Chondrocyte (in vitro differentiated cells): ENCODE data around the gene SCUBE1. TPM values are rescaled to one million over a fixed set of nuclear protein-coding genes. Genes with fewer than 3 reads are reported as not detected.
A peak's percentile ranks its signal among the peaks of the same experiment; 100 is the strongest.

Experiments
- DNase-seq: peaks from one replicate; pipeline ENCODE4 v3.0.0; 2021; ENCODE audit warnings: mixed read lengths, low spot score
- H3K27ac Mint-ChIP-seq: one replicate; pipeline ENCODE4 v1.8.0; 2021; ENCODE audit warnings: mild to moderate bottlenecking, moderate library complexity, mixed read lengths; ENCODE audit not compliant: unreplicated experiment
- H3K27me3 Mint-ChIP-seq: 2 replicates; pipeline ENCODE4 v1.8.0; 2021; ENCODE audit warnings: low read depth, mixed read lengths
- H3K36me3 Mint-ChIP-seq: 2 replicates; pipeline ENCODE4 v1.8.0; 2021; ENCODE audit warnings: low read depth, mixed read lengths
- H3K4me1 Mint-ChIP-seq: 2 replicates; pipeline ENCODE4 v1.8.0; 2021; ENCODE audit warnings: low read depth, mild to moderate bottlenecking, mixed read lengths
- H3K4me3 Mint-ChIP-seq: one replicate; pipeline ENCODE4 v1.8.0; 2021; ENCODE audit warnings: mild to moderate bottlenecking, moderate library complexity, mixed read lengths; ENCODE audit not compliant: unreplicated experiment
- H3K9me3 Mint-ChIP-seq: 2 replicates; pipeline ENCODE4 v1.8.0; 2021; ENCODE audit warnings: low read depth, mixed read lengths
- CTCF ChIP-seq: fragments of 200-600 bp; sonication (generic); IDR thresholded peaks from 2 replicates; pipeline ENCODE4 v1.5.0; 2021; ENCODE audit warnings: antibody characterized with exemption, mild to moderate bottlenecking, moderate library complexity
- long read RNA-seq: library from polyadenylated mRNA; stranded (forward); transcript quantifications from one replicate; pipeline ENCODE4 v2.0.0, GENCODE V29; 2021
- total RNA-seq: library from RNA; stranded (reverse); gene quantifications from 3 replicates; pipeline ENCODE4 v1.2.1, GENCODE V29; 2021

Gene SCUBE1
- total RNA-seq = 0.07 to 3.2 TPM (median 2.7 TPM) in 3 replicates
- long read RNA-seq, full-length matches to known transcripts = 3 of 10 reads
- long read RNA-seq, partial matches to known transcripts = 4 of 10 reads
- long read RNA-seq, other reads (novel, unspliced or antisense) = 3 of 10 reads

GRCh38 chr22:43343262-43343669, at the start of gene SCUBE1:
TSS of gene SCUBE1 (minus strand) at chr22:43343372. CDS start at chr22:43343261, 111 bp downstream.
- Mint-ChIP-seq H3K27ac (no peak within 1 kb of the TSS), H3K9me3 (no peaks in the 10 kb centered on the region), H3K36me3 (peaks cover 2% of the 10 kb centered on the region), H3K27me3 (peaks cover 66% of the 10 kb centered on the region), H3K4me1 (peaks cover 10% of the 10 kb centered on the region), H3K4me3 (peak within 1 kb of the TSS; percentile 55)
- no peak for TF ChIP-seq CTCF
- DNase-seq = no peak

GRCh38 chr22:43392385-43392989, 49.3 kb upstream of the SCUBE1 start:
- H3K4me1 Mint-ChIP-seq = no peaks in the 10 kb centered on the region
- no peak for DNase-seq
- H3K27me3 Mint-ChIP-seq = peaks cover 37% of the 10 kb centered on the region

GRCh38 chr22:43391306-43391705, 48.1 kb upstream of the SCUBE1 start:
- no peak for DNase-seq
- Mint-ChIP-seq H3K4me3 (no peak overlapping the region), H3K9me3 (peaks cover 6% of the 10 kb centered on the region), H3K27me3 (peaks cover 38% of the 10 kb centered on the region), H3K27ac (no peak overlapping the region), H3K36me3 (peaks cover 1% of the 10 kb centered on the region), H3K4me1 (no peaks in the 10 kb centered on the region)
- TF ChIP-seq CTCF = no peak

More at GRCh38 chr22:43392385-43392989, 49.3 kb upstream of the SCUBE1 start:
- H3K4me3 Mint-ChIP-seq = no peak overlapping the region
- no peak for TF ChIP-seq CTCF
- H3K27ac Mint-ChIP-seq = no peak overlapping the region
- peaks cover 1% of the 10 kb centered on the region for H3K36me3 Mint-ChIP-seq
- peaks cover 6% of the 10 kb centered on the region for H3K9me3 Mint-ChIP-seq

- no peak overlapping the region for H3K27ac Mint-ChIP-seq
- H3K4me1 Mint-ChIP-seq = peaks cover 1% of the 10 kb centered on the region
- no peak for TF ChIP-seq CTCF
- peaks cover 37% of the 10 kb centered on the region for H3K27me3 Mint-ChIP-seq
- H3K4me3 Mint-ChIP-seq = no peak overlapping the region
- peaks cover 1% of the 10 kb centered on the region for H3K36me3 Mint-ChIP-seq
- peaks cover 6% of the 10 kb centered on the region for H3K9me3 Mint-ChIP-seq
- no peak for DNase-seq
Measured at GRCh38 chr22:43390872-43391271, 47.7 kb upstream of the SCUBE1 start.

GRCh38 chr22:43390166-43390565, 47.0 kb upstream of the SCUBE1 start:
- Mint-ChIP-seq H3K4me3 (no peak overlapping the region), H3K36me3 (peaks cover 1% of the 10 kb centered on the region), H3K27me3 (peaks cover 42% of the 10 kb centered on the region), H3K27ac (no peak overlapping the region), H3K4me1 (peaks cover 3% of the 10 kb centered on the region), H3K9me3 (peaks cover 6% of the 10 kb centered on the region)
- TF ChIP-seq CTCF = no peak
- no peak for DNase-seq
